Tibial nerve (tissue), 4 donors: ENCODE results near the gene VMP1.

Experiments
- EP300 ChIP-seq, 2 donors: sonication (generic); formaldehyde crosslinking; IDR thresholded peaks; one replicate each; pipeline ENCODE4 v1.6.1; 2017; ENCODE audit warnings: antibody characterized with exemption in 2 of 2, mild to moderate bottlenecking in 1 of 2
- TF ChIP-seq, protein P1 (sequence below), 5 experiments: fragments of 200-600 bp in 3 of 5; fragments of 450-650 bp in 2 of 5; sonication (generic) in 3 of 5; IDR thresholded peaks; one replicate each; pipeline ENCODE4 v1.5.1; 2016 to 2019; ENCODE audit warnings: antibody characterized with exemption in 5 of 5, mild to moderate bottlenecking in 3 of 5, moderate library complexity in 2 of 5

DNA sequence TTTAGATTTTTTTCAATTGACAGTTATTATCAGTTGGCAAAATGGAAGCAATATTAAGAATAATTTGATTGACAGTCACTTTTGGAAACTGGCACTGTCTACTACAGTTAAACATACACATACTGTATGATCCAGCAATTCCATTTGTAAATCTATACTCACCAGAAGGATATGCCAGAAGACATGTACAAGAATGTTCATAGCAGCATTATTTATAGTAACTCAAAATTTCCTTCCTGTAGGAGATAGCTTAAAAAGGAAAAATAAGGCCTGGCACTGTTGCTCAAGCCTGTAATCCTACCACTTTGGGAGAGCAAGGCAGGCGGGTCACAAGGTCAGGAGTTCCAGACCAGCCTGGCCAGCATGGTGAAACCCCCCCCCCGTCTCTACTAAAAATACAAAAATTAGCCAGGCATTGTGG, 89.3 kb downstream of the VMP1 start:
- TF ChIP-seq, protein P1, sequence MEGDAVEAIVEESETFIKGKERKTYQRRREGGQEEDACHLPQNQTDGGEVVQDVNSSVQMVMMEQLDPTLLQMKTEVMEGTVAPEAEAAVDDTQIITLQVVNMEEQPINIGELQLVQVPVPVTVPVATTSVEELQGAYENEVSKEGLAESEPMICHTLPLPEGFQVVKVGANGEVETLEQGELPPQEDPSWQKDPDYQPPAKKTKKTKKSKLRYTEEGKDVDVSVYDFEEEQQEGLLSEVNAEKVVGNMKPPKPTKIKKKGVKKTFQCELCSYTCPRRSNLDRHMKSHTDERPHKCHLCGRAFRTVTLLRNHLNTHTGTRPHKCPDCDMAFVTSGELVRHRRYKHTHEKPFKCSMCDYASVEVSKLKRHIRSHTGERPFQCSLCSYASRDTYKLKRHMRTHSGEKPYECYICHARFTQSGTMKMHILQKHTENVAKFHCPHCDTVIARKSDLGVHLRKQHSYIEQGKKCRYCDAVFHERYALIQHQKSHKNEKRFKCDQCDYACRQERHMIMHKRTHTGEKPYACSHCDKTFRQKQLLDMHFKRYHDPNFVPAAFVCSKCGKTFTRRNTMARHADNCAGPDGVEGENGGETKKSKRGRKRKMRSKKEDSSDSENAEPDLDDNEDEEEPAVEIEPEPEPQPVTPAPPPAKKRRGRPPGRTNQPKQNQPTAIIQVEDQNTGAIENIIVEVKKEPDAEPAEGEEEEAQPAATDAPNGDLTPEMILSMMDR (IDR thresholded peaks at IDR 0.05) = no peak
- no peak for TF ChIP-seq EP300 (IDR thresholded peaks at IDR 0.05)
